Natural killer cell (primary cell): Measurements from ENCODE around the gene KIF3B. TPM values are rescaled to one million over a fixed set of nuclear protein-coding genes. Genes with fewer than 3 reads are reported as not detected.

Source experiments
- ATAC-seq, 3 donors: fragments of 150-1000 bp in 2 of 3; fragments of 200-7000 bp in 1 of 3; cut with Tn5 transposase; 1 replicate in 1 of 3; 2 replicates in 2 of 3; pipeline ENCODE4 v1.10.0; 2021; ENCODE audit warnings: mild to moderate bottlenecking in 2 of 3, moderate library complexity in 2 of 3
- DNase-seq, 2 donors: peaks; one replicate each; pipeline versions ENCODE4 v3.0.0 to v3.0.0-alpha.2; 2013 to 2021; ENCODE audit warnings: mixed read lengths in 1 of 2
- H3K27ac ChIP-seq: one replicate; pipeline ENCODE4 v1.5.1; 2013; ENCODE audit warnings: mild to moderate bottlenecking, low read length
- H3K27me3 ChIP-seq: one replicate; pipeline ENCODE4 v1.6.1; 2013; ENCODE audit warnings: low read length; ENCODE audit not compliant: control insufficient read depth, insufficient read depth
- H3K36me3 ChIP-seq: one replicate; pipeline ENCODE4 v1.6.1; 2013; ENCODE audit warnings: low read length; ENCODE audit not compliant: control insufficient read depth, insufficient read depth
- H3K4me1 ChIP-seq: one replicate; pipeline ENCODE4 v1.6.1; 2013; ENCODE audit warnings: low read length; ENCODE audit not compliant: control insufficient read depth, insufficient read depth
- H3K4me3 ChIP-seq: one replicate; pipeline ENCODE4 v1.5.1; 2013; ENCODE audit warnings: low read length
- H3K9me3 ChIP-seq: one replicate; pipeline ENCODE4 v1.6.1; 2013; ENCODE audit warnings: low read length; ENCODE audit not compliant: control insufficient read depth, insufficient read depth
- H3K27ac Mint-ChIP-seq, 2 donors: one replicate each; pipeline ENCODE4 v1.8.0; 2022; ENCODE audit warnings: mild to moderate bottlenecking in 2 of 2, mixed read lengths in 2 of 2, moderate library complexity in 1 of 2
- H3K27me3 Mint-ChIP-seq, 2 donors: one replicate each; pipeline ENCODE4 v1.8.0; 2022; ENCODE audit warnings: low read depth in 2 of 2, mixed read lengths in 2 of 2
- H3K36me3 Mint-ChIP-seq: one replicate; pipeline ENCODE4 v1.8.0; 2022; ENCODE audit warnings: mixed read lengths
- H3K4me1 Mint-ChIP-seq, 2 donors: one replicate each; pipeline ENCODE4 v1.8.0; 2022; ENCODE audit warnings: mixed read lengths in 2 of 2
- H3K4me3 Mint-ChIP-seq: one replicate; pipeline ENCODE4 v1.8.0; 2022; ENCODE audit warnings: mild to moderate bottlenecking, moderate library complexity, mixed read lengths
- H3K9me3 Mint-ChIP-seq, 2 donors: one replicate each; pipeline ENCODE4 v1.8.0; 2022; ENCODE audit warnings: mixed read lengths in 2 of 2
- WGBS: methylation state at CpG from one replicate; pipeline ENCODE4 v1.1.7; 2013; ENCODE audit warnings: missing lambda C conversion rate; ENCODE audit not compliant: insufficient coverage; 5-methylcytosine and 5-hydroxymethylcytosine counted together
- intact Hi-C: fragments of 100-400 bp; cut with micrococcal nuclease; formaldehyde crosslinking; loops from one replicate; pipeline ENCODE4 v1.14.2; 2022
- total RNA-seq, 4 donors: library from RNA; stranded (reverse); fragments of 120-200 nt in 1 of 4; gene quantifications; one replicate each; pipeline versions ENCODE4 v1.2.3 to v1.2.4, GENCODE V29; 2013 to 2022
- TF ChIP-seq, protein P1 (sequence below): fragments of 200-600 bp; IDR thresholded peaks from one replicate; pipeline ENCODE4 v1.8.0; 2022; ENCODE audit warnings: antibody characterized with exemption

The KIF3B gene
- total RNA-seq, 3 donors from 2014 or later (not counting 1 experiment from before 2014, with no cell fraction given) = 10.2 to 14.3 (median 13.2) TPM

DNA sequence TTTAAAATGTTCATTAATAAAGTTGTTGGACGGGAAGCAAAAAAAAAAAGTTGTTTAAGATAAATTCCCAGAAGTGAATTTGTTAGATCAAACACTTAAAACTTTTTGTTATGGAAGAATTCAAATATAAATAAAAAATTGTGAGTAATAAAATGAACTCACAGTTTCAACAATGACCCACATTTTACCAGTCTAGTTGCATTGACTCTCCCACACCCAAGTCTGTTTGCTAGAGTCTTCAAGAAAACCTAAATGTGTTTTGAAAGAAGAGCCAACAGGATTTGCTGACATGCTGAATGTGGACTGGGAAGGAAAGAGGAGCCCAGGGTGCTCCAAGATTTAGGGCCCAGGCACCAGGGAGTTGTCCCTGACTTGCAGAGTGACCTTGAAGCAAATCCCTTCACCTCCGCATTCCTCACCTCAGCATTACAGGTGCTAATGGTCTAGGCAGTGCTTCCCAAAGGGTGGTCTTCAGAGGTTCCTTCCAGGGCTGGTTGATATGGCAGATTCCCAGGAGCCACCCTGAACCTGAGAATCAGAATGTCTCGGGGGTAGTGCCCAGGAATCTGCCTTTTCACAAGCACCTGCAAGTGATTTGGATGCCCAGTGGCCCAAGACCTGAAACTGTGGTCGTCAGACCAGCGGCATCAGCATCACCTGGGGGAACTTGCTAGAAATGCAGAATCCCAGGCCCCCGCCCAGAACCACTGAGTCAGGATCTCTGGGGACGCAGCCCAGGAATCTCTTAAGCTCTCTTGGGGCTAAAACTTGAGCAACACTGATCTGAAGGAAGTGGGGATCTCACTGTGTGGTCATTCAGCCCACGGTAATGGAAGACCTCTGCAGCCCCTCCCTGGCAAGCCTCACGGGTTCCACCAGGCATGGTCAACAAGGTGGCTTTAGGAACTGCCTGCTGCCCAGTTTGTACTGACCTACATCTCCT, 38.7 kb upstream of the KIF3B start:
- TF ChIP-seq, protein P1, sequence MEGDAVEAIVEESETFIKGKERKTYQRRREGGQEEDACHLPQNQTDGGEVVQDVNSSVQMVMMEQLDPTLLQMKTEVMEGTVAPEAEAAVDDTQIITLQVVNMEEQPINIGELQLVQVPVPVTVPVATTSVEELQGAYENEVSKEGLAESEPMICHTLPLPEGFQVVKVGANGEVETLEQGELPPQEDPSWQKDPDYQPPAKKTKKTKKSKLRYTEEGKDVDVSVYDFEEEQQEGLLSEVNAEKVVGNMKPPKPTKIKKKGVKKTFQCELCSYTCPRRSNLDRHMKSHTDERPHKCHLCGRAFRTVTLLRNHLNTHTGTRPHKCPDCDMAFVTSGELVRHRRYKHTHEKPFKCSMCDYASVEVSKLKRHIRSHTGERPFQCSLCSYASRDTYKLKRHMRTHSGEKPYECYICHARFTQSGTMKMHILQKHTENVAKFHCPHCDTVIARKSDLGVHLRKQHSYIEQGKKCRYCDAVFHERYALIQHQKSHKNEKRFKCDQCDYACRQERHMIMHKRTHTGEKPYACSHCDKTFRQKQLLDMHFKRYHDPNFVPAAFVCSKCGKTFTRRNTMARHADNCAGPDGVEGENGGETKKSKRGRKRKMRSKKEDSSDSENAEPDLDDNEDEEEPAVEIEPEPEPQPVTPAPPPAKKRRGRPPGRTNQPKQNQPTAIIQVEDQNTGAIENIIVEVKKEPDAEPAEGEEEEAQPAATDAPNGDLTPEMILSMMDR = no peak
- Mint-ChIP-seq H3K27ac (no peak overlapping the region), H3K4me1 (no peaks in the 10 kb centered on the region), H3K9me3 (no peaks in the 10 kb centered on the region), H3K36me3 (no peaks in the 10 kb centered on the region), H3K27me3 (no peaks in the 10 kb centered on the region), H3K4me3 (no peak overlapping the region)
- H3K36me3 ChIP-seq = peaks cover 21% of the 10 kb centered on the region
- H3K9me3 ChIP-seq = no peaks in the 10 kb centered on the region
- DNase-seq = no peak
- intact Hi-C loops = no loop called here
- H3K27ac ChIP-seq = no peak overlapping the region
- WGBS = 77% methylated on average over 8 of the region's 9 CpGs
- H3K27me3 ChIP-seq = no peaks in the 10 kb centered on the region
- ATAC-seq = no peak
- H3K4me3 ChIP-seq = no peak overlapping the region
- H3K4me1 ChIP-seq = no peaks in the 10 kb centered on the region

- Histone ChIP-seq H3K4me3 (no peak overlapping the region), H3K27ac (no peak overlapping the region), H3K27me3 (no peaks in the 10 kb centered on the region), H3K9me3 (no peaks in the 10 kb centered on the region), H3K36me3 (peaks cover 14% of the 10 kb centered on the region), H3K4me1 (no peaks in the 10 kb centered on the region)
- 0% methylated on average over 1 of the region's 1 CpG for WGBS
- Mint-ChIP-seq H3K9me3 (no peaks in the 10 kb centered on the region), H3K4me3 (no peak overlapping the region), H3K36me3 (no peaks in the 10 kb centered on the region), H3K27me3 (no peaks in the 10 kb centered on the region), H3K4me1 (no peaks in the 10 kb centered on the region), H3K27ac (no peak overlapping the region)
- intact Hi-C loops = no loop called here
- TF ChIP-seq, protein P1 = no peak
- no peak for ATAC-seq
- peak in 1 of 2 donors; percentile 10 for DNase-seq
These were observed 37.2 kb upstream of the KIF3B start for GRCh38 chr20:32240205-32240604.

GRCh38 chr20:32241807-32242206, 35.6 kb upstream of the KIF3B start:
- H3K4me3 Mint-ChIP-seq = no peak overlapping the region
- no peaks in the 10 kb centered on the region for H3K36me3 Mint-ChIP-seq
- ATAC-seq (no peak), DNase-seq (no peak)
- intact Hi-C loops = no loop called here
- H3K9me3 Mint-ChIP-seq = no peaks in the 10 kb centered on the region
- H3K36me3 ChIP-seq = no peaks in the 10 kb centered on the region
- H3K4me1 ChIP-seq = no peaks in the 10 kb centered on the region
- TF ChIP-seq, protein P1 = no peak
- H3K4me3 ChIP-seq = no peak overlapping the region
- H3K27me3 Mint-ChIP-seq = no peaks in the 10 kb centered on the region
- H3K27ac Mint-ChIP-seq = no peak overlapping the region
- no peak overlapping the region for H3K27ac ChIP-seq
- no peaks in the 10 kb centered on the region for H3K9me3 ChIP-seq
- H3K27me3 ChIP-seq = no peaks in the 10 kb centered on the region
- no peaks in the 10 kb centered on the region for H3K4me1 Mint-ChIP-seq
- 93% methylated on average over 4 of the region's 4 CpGs for WGBS
